Measurements from ENCODE around the gene FAN1. TPM values are rescaled to one million over a fixed set of nuclear protein-coding genes. Genes with fewer than 3 reads are reported as not detected.
A peak's percentile ranks its signal among the peaks of the same experiment; 100 is the strongest.

Gene FAN1
- total and polyA plus RNA-seq, 4 experiments from 2014 or later = 7.5 to 25.9 (median 16.8) TPM

DNA sequence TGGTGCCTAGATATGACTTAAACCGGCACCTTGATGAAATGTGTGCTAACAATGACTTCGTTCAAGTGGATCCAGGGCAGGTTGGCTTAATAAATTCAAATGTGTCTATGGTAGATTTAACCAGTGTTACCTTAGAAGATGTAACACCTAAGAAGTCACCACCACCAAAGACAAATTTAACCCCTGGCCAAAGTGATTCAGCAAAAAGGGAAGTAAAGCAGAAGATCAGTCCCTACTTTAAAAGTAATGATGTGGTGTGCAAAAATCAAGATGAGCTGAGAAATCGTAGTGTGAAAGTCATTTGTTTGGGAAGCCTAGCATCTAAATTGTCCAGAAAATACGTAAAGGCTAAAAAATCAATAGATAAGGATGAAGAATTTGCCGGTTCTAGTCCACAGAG lies 1.1 kb downstream of the FAN1 start:
- H3K27me3 ChIP-seq (ENCODE audit: insufficient read depth, low read length) = no peaks in the 10 kb centered on the region
- CTCF ChIA-PET (ENCODE audit: partially characterized antibody) = no interaction called here
- no peak for DNase-seq
- H3K4me1 ChIP-seq (ENCODE audit: insufficient read depth, low read length) = peaks cover 11% of the 10 kb centered on the region
- peak overlapping the region in 7 of 8 donors; percentile 49 to 93 (median 89) for H3K4me3 Mint-ChIP-seq
- H3K4me1 Mint-ChIP-seq = peaks cover 22 to 49% (median 36%) of the 10 kb centered on the region in 4 donors
- no peaks in the 10 kb centered on the region for H3K27me3 Mint-ChIP-seq
- peak overlapping the region in 1 of 2 donors; percentile 50 for H3K4me3 ChIP-seq (ENCODE audit: low read length in 2 of 2)
- H3K36me3 ChIP-seq (ENCODE audit: insufficient read depth, low read length) = peaks cover 4% of the 10 kb centered on the region
- no peak overlapping the region for H3K27ac Mint-ChIP-seq
- H3K9me3 ChIP-seq (ENCODE audit: control insufficient read depth in 1 of 2, low read length in 2 of 2) = no peaks in the 10 kb centered on the region
- intact Hi-C loops (cut with micrococcal nuclease) = loop anchor here (1.0 kb wide), 1 partner anchor 86 kb away; the partner anchor contains the start of gene MTMR10
- H3K27ac ChIP-seq (ENCODE audit: low read depth, low read length) = no peak overlapping the region
- POLR2A ChIA-PET (ENCODE audit: partially characterized antibody) = no interaction called here
- H3K36me3 Mint-ChIP-seq = peaks cover 13 to 21% of the 10 kb centered on the region in 2 donors
- peaks cover 0 to 2% (median 0%) of the 10 kb centered on the region in 8 donors for H3K9me3 Mint-ChIP-seq

GRCh38 chr15:30905821-30906220 lies 2.1 kb downstream of the FAN1 start:
- CTCF ChIA-PET (ENCODE audit: partially characterized antibody) = no interaction called here
- Mint-ChIP-seq H3K9me3 (peaks cover 0 to 2% (median 0%) of the 10 kb centered on the region in 8 donors), H3K4me3 (peak overlapping the region in 2 of 8 donors; percentile 26 to 47), H3K4me1 (peaks cover 22 to 52% (median 36%) of the 10 kb centered on the region in 4 donors), H3K36me3 (peaks cover 17 to 28% of the 10 kb centered on the region in 2 donors), H3K27me3 (no peaks in the 10 kb centered on the region), H3K27ac (no peak overlapping the region)
- Histone ChIP-seq H3K36me3 (ENCODE audit: insufficient read depth, low read length) (peaks cover 4% of the 10 kb centered on the region), H3K27me3 (ENCODE audit: insufficient read depth, low read length) (no peaks in the 10 kb centered on the region), H3K27ac (ENCODE audit: low read depth, low read length) (no peak overlapping the region), H3K9me3 (ENCODE audit: control insufficient read depth in 1 of 2, low read length in 2 of 2) (no peaks in the 10 kb centered on the region), H3K4me3 (ENCODE audit: low read length in 2 of 2) (no peak overlapping the region), H3K4me1 (ENCODE audit: insufficient read depth, low read length) (peaks cover 11% of the 10 kb centered on the region)
- intact Hi-C loops (cut with micrococcal nuclease) = no loop called here
- POLR2A ChIA-PET (ENCODE audit: partially characterized antibody) = no interaction called here
- no peak for DNase-seq

GRCh38 chr15:30906366-30906765 lies 2.7 kb downstream of the FAN1 start:
- ChIA-PET CTCF (ENCODE audit: partially characterized antibody) (no interaction called here), POLR2A (ENCODE audit: partially characterized antibody) (no interaction called here)
- peaks cover 0 to 2% (median 0%) of the 10 kb centered on the region in 8 donors for H3K9me3 Mint-ChIP-seq
- no peak overlapping the region for H3K27ac Mint-ChIP-seq
- no peaks in the 10 kb centered on the region for H3K27me3 Mint-ChIP-seq
- H3K4me3 Mint-ChIP-seq = peak overlapping the region in 1 of 8 donors; percentile 9
- Histone ChIP-seq H3K4me3 (ENCODE audit: low read length in 2 of 2) (no peak overlapping the region), H3K4me1 (ENCODE audit: insufficient read depth, low read length) (peaks cover 11% of the 10 kb centered on the region), H3K27me3 (ENCODE audit: insufficient read depth, low read length) (no peaks in the 10 kb centered on the region), H3K36me3 (ENCODE audit: insufficient read depth, low read length) (peaks cover 4% of the 10 kb centered on the region), H3K27ac (ENCODE audit: low read depth, low read length) (no peak overlapping the region), H3K9me3 (ENCODE audit: control insufficient read depth in 1 of 2, low read length in 2 of 2) (no peaks in the 10 kb centered on the region)
- no peak for DNase-seq
- intact Hi-C loops (cut with micrococcal nuclease) = no loop called here
- H3K4me1 Mint-ChIP-seq = peaks cover 22 to 52% (median 36%) of the 10 kb centered on the region in 4 donors
- H3K36me3 Mint-ChIP-seq = peaks cover 17 to 28% of the 10 kb centered on the region in 2 donors

DNA sequence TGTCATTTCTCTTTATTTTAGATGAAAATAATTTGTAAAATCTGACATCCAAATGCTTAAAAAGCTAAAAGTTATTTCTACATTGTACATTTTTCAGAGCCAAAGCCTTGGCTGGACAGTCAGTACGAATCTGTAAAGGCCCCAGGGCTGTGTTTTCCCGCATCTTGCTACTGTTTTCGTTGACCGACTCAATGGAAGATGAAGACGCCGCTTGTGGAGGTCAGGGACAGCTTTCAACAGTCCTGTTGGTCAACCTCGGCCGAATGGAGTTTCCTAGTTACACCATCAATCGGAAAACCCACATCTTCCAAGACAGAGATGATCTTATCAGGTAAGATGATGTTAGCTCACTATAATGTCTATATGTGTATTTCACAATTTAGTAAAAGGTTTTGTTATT lies 10.0 kb downstream of the FAN1 start:
- CTCF ChIA-PET (ENCODE audit: partially characterized antibody) = interaction anchor here (1.2 kb wide), 1 partner anchor 20 kb away, joined by 3 read pairs; no protein-coding TSS in a partner anchor

DNA sequence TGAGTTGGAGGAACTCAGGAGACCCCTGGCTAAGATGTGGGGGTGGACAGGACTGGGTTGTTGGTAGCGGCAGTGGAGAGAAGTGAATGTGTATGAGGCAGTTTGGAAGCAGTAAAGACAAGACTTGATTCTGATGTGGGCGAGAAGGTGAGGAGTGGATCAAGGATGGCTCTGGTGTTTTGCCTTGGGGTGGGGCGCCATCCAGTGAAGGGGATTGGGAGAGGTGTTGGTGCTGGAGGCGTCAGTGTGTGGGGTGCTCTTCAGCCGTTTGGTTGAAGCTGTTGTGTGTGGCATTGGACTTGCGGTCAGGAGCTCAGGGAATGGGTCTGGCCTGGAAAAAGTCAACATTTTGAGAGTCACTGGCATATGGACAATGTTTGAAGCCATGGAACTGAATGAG lies 13.3 kb downstream of the FAN1 start:
- H3K36me3 Mint-ChIP-seq = peaks cover 36 to 72% of the 10 kb centered on the region in 2 donors
- H3K27ac Mint-ChIP-seq = peak overlapping the region in 4 of 7 donors; percentile 0 to 69 (median 12)
- Histone ChIP-seq H3K27me3 (ENCODE audit: insufficient read depth, low read length) (no peaks in the 10 kb centered on the region), H3K4me3 (ENCODE audit: low read length in 2 of 2) (no peak overlapping the region), H3K9me3 (ENCODE audit: control insufficient read depth in 1 of 2, low read length in 2 of 2) (no peaks in the 10 kb centered on the region), H3K27ac (ENCODE audit: low read depth, low read length) (no peak overlapping the region), H3K4me1 (ENCODE audit: insufficient read depth, low read length) (no peaks in the 10 kb centered on the region), H3K36me3 (ENCODE audit: insufficient read depth, low read length) (peaks cover 48% of the 10 kb centered on the region)
- ChIA-PET CTCF (ENCODE audit: partially characterized antibody) (interaction anchor here (1.6 kb wide), 1 partner anchor 22 kb away, joined by 3 read pairs; no protein-coding TSS in a partner anchor), POLR2A (ENCODE audit: partially characterized antibody) (interaction anchor here (1.5 kb wide), 1 partner anchor 13 kb away, joined by 4 read pairs; the partner anchor contains the start of gene FAN1)
- no peak for DNase-seq
- no peaks in the 10 kb centered on the region for H3K27me3 Mint-ChIP-seq
- peaks cover 4 to 10% (median 5%) of the 10 kb centered on the region in 4 donors for H3K4me1 Mint-ChIP-seq
- H3K9me3 Mint-ChIP-seq = no peaks in the 10 kb centered on the region
- intact Hi-C loops (cut with micrococcal nuclease) = no loop called here
- H3K4me3 Mint-ChIP-seq = no peak overlapping the region

More for the DNA sequence above, 10.0 kb downstream of the FAN1 start:
- H3K4me1 Mint-ChIP-seq = peaks cover 7 to 16% (median 12%) of the 10 kb centered on the region in 4 donors
- POLR2A ChIA-PET (ENCODE audit: partially characterized antibody) = interaction anchor here (1.8 kb wide), 1 partner anchor 11 kb away, joined by 4 read pairs; no protein-coding TSS in a partner anchor
- no peak overlapping the region for H3K4me3 Mint-ChIP-seq
- Histone ChIP-seq H3K9me3 (ENCODE audit: control insufficient read depth in 1 of 2, low read length in 2 of 2) (no peaks in the 10 kb centered on the region), H3K27me3 (ENCODE audit: insufficient read depth, low read length) (no peaks in the 10 kb centered on the region), H3K4me3 (ENCODE audit: low read length in 2 of 2) (no peak overlapping the region), H3K27ac (ENCODE audit: low read depth, low read length) (no peak overlapping the region), H3K36me3 (ENCODE audit: insufficient read depth, low read length) (peaks cover 37% of the 10 kb centered on the region), H3K4me1 (ENCODE audit: insufficient read depth, low read length) (no peaks in the 10 kb centered on the region)
- no peaks in the 10 kb centered on the region for H3K27me3 Mint-ChIP-seq
- no peak for DNase-seq
- peaks cover 36 to 69% of the 10 kb centered on the region in 2 donors for H3K36me3 Mint-ChIP-seq
- no peaks in the 10 kb centered on the region for H3K9me3 Mint-ChIP-seq
- intact Hi-C loops (cut with micrococcal nuclease) = no loop called here
- no peak overlapping the region for H3K27ac Mint-ChIP-seq

DNA sequence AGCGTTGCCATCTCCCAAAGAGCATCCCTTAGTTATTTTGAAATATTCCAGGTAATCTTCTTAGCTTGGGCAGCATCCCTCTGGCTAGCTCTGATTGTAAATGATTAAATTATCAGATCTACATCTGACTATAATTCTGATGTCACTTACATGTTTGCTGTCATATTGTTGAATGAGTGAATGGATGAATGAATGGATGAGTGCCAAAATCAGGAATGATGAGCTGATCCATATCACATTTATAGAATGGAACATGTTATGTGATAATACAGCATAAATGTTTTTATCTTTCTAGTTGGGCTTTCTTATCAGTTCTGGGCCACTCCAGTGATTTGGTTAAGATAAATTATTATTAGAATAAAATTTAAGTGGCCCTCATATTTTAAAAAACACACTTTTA lies 14.0 kb downstream of the FAN1 start:
- DNase-seq = no peak
- H3K36me3 ChIP-seq (ENCODE audit: insufficient read depth, low read length) = peaks cover 49% of the 10 kb centered on the region
- Mint-ChIP-seq H3K27ac (no peak overlapping the region), H3K4me1 (peaks cover 4 to 10% (median 5%) of the 10 kb centered on the region in 4 donors), H3K36me3 (peaks cover 38 to 72% of the 10 kb centered on the region in 2 donors), H3K27me3 (no peaks in the 10 kb centered on the region), H3K4me3 (no peak overlapping the region), H3K9me3 (no peaks in the 10 kb centered on the region)
- no peak overlapping the region for H3K4me3 ChIP-seq (ENCODE audit: low read length in 2 of 2)
- CTCF ChIA-PET (ENCODE audit: partially characterized antibody) = interaction anchor here (1.6 kb wide), 1 partner anchor 22 kb away, joined by 3 read pairs; no protein-coding TSS in a partner anchor
- no peaks in the 10 kb centered on the region for H3K9me3 ChIP-seq (ENCODE audit: control insufficient read depth in 1 of 2, low read length in 2 of 2)
- intact Hi-C loops (cut with micrococcal nuclease) = no loop called here
- no peaks in the 10 kb centered on the region for H3K27me3 ChIP-seq (ENCODE audit: insufficient read depth, low read length)
- H3K27ac ChIP-seq (ENCODE audit: low read depth, low read length) = no peak overlapping the region
- POLR2A ChIA-PET (ENCODE audit: partially characterized antibody) = interaction anchor here (1.5 kb wide), 1 partner anchor 14 kb away, joined by 4 read pairs; the partner anchor contains the start of gene FAN1
- no peaks in the 10 kb centered on the region for H3K4me1 ChIP-seq (ENCODE audit: insufficient read depth, low read length)

DNA sequence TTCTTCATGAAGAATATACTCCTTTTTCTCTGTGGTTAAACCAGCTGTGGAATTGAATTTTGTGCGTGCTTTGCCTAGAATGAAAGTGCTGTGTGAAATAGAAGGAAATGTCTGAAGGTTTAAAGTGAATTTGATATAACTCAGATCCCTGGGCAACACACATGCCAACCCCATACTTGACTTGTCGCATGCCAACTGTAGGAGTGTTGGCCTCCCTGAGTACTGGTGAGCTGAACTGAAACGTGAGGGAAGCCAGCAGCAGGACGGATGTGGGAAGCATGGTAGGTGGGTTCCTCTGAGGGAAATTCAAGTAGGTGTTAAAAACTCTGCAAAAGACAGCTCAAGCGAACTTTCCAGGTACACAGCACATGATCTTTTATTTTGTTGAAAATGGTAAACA lies 14.7 kb downstream of the FAN1 start:
- Histone ChIP-seq H3K27ac (ENCODE audit: low read depth, low read length) (no peak overlapping the region), H3K27me3 (ENCODE audit: insufficient read depth, low read length) (no peaks in the 10 kb centered on the region), H3K4me3 (ENCODE audit: low read length in 2 of 2) (no peak overlapping the region), H3K4me1 (ENCODE audit: insufficient read depth, low read length) (no peaks in the 10 kb centered on the region), H3K36me3 (ENCODE audit: insufficient read depth, low read length) (peaks cover 49% of the 10 kb centered on the region), H3K9me3 (ENCODE audit: control insufficient read depth in 1 of 2, low read length in 2 of 2) (no peaks in the 10 kb centered on the region)
- no peaks in the 10 kb centered on the region for H3K27me3 Mint-ChIP-seq
- ChIA-PET POLR2A (ENCODE audit: partially characterized antibody) (interaction anchor here (1.5 kb wide), 1 partner anchor 15 kb away, joined by 4 read pairs; the partner anchor contains the start of gene FAN1), CTCF (ENCODE audit: partially characterized antibody) (interaction anchor here (1.6 kb wide), 1 partner anchor 23 kb away, joined by 3 read pairs; no protein-coding TSS in a partner anchor)
- H3K4me1 Mint-ChIP-seq = peaks cover 4 to 10% (median 5%) of the 10 kb centered on the region in 4 donors
- intact Hi-C loops (cut with micrococcal nuclease) = no loop called here
- no peak for DNase-seq
- H3K36me3 Mint-ChIP-seq = peaks cover 38 to 76% of the 10 kb centered on the region in 2 donors
- no peak overlapping the region for H3K4me3 Mint-ChIP-seq
- H3K27ac Mint-ChIP-seq = no peak overlapping the region
- no peaks in the 10 kb centered on the region for H3K9me3 Mint-ChIP-seq

Measured in CD4-positive, alpha-beta memory T cell (primary cell).